HL-60/S4 treated with phorbol 12-myristate 13-acetate at 8.2 ng/mL for 4 days and 3 days (cell line): Measurements from ENCODE around the gene PCDHGB3.

Source experiments
- in situ Hi-C: fragments of 300-500 bp; cut with MboI; formaldehyde crosslinking; loops from 2 replicates; pipeline ENCODE4 v1.15.0; 2022; ENCODE audit warnings: low sequenced_read_pairs

The PCDHGB3 gene

DNA sequence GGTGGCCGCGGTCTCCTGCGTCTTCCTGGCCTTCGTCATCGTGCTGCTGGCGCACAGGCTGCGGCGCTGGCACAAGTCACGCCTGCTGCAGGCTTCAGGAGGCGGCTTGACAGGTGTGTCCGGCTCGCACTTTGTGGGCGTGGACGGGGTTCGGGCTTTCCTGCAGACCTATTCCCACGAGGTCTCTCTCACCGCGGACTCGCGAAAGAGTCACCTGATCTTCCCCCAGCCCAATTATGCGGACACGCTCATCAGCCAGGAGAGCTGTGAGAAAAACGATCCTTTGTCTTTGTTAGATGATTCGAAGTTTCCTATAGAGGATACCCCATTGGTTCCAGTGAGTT, 45.2 kb downstream of the PCDHGB3 start:
- in situ Hi-C loops: loop anchor here (10.0 kb wide), 2 partner anchors 110 to 140 kb away; no protein-coding TSS in a partner anchor

DNA sequence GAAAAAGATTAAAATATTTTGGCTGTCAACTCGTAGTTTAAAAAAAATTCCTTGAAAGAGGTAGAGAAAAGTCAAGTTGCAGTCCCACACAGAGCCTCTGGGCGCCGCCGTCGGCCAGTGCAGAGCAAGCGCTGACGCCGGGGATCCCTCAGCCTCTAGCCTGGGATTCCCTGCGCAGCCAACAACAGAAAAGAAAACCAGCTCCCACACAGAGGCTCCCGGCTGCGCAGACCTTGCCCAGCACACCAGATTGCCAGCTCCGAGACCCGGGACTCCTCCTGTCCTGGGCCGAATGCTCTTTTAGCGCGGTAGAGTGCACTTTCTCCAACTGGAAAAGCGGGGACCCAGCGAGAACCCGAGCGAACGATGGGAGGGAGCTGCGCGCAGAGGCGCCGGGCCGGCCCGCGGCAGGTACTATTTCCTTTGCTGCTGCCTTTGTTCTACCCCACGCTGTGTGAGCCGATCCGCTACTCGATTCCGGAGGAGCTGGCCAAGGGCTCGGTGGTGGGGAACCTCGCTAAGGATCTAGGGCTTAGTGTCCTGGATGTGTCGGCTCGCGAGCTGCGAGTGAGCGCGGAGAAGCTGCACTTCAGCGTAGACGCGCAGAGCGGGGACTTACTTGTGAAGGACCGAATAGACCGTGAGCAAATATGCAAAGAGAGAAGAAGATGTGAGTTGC, 47.6 kb downstream of the PCDHGB3 start, which contains the start of gene PCDHGB7:
TSS of gene PCDHGB7 (plus strand) at position 184 of the 679 bp plus-strand sequence. CDS start at position 367, 183 bp downstream.
- in situ Hi-C loops: loop anchor here (10.0 kb wide), 2 partner anchors 107 to 137 kb away; no protein-coding TSS in a partner anchor

DNA sequence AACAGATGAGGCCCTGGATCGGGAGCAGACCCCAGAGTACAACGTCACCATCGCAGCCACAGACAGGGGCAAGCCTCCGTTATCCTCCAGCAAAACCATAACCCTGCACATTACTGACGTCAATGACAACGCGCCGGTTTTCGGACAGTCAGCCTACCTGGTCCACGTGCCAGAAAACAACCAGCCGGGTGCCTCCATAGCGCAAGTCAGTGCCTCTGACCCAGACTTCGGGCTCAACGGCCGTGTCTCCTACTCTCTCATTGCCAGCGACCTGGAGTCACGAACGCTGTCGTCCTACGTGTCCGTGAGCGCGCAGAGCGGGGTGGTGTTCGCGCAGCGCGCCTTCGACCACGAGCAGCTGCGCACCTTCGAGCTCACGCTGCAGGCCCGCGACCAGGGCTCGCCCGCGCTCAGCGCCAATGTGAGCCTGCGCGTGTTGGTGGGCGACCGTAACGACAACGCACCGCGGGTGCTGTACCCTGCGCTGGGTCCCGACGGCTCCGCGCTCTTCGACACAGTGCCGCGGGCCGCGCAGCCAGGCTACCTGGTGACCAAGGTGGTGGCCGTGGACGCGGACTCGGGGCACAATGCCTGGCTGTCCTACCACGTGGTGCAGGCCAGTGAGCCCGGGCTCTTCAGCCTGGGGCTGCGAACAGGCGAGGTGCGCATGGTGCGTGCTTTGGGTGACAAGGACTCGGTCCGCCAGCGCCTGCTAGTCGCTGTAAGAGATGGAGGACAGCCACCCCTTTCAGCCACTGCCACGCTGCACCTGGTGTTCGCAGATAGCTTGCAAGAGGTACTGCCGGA, 49.2 kb downstream of the PCDHGB3 start:
- in situ Hi-C loops: loop anchor here (10.0 kb wide), 2 partner anchors 106 to 136 kb away; no protein-coding TSS in a partner anchor

DNA sequence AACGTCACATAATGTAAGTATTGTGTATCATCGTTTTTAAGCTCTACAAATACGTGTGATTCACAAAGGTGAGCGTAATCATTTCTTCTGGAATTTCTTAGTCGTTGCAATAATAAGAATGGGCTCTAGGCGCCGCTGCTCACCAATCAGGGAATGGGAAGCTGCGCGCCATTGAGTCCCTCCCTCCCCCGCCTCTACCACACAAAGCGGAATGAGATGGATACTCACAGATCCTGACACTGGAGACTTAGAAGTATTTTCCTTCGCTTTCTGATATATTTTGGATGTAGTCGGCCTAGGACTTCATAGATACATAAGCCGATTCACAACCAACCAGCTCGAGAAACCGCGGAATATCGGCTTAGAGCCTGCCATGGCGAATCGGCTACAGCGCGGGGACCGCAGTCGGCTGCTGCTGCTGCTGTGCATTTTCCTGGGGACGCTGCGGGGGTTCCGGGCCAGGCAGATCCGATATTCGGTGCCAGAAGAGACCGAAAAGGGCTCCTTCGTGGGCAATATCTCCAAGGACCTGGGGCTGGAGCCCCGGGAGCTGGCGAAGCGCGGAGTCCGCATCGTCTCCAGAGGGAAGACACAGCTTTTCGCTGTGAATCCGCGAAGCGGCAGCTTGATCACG, 50.9 kb downstream of the PCDHGB3 start, which contains the start of gene PCDHGA11:
TSS of gene PCDHGA11 (plus strand) at position 197 of the 634 bp plus-strand sequence. CDS start at position 374, 177 bp downstream.
- in situ Hi-C loops: no loop called here

DNA sequence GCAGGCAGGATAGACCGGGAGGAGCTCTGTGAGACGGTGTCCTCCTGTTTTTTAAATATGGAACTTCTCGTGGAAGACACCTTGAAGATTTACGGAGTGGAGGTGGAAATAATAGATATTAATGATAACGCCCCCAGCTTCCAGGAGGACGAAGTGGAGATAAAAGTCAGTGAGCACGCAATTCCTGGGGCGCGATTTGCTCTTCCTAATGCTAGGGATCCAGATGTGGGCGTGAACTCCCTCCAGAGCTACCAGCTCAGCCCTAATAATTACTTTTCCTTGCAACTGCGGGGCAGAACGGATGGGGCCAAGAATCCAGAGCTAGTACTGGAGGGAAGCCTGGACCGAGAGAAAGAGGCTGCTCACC, 51.4 kb downstream of the PCDHGB3 start:
- in situ Hi-C loops: no loop called here
